22Rv1 (cell line): ENCODE results near the gene DYNLT5.
"Not testable (repeated sequence)": the region's sequence is repeated elsewhere in the genome, so short reads cannot be mapped to it uniquely, and the experiment has no call there.

ENCODE experiments used
- H3K27ac ChIP-seq: fragments of 450-650 bp; 2 replicates; pipeline ENCODE4 v1.5.1; 2017
- CTCF ChIP-seq: fragments of 450-650 bp; IDR thresholded peaks from 2 replicates; pipeline ENCODE4 v1.5.1; 2017; ENCODE audit warnings: mild to moderate bottlenecking
- ZFX ChIP-seq: fragments of 450-650 bp; IDR thresholded peaks from 2 replicates; pipeline ENCODE4 v1.6.1; 2017; ENCODE audit warnings: antibody characterized with exemption, borderline replicate concordance

DYNLT5 gene

GRCh38 chr1:66774438-66774837, 22.2 kb downstream of the DYNLT5 start:
- H3K27ac ChIP-seq = no peak overlapping the region
- no peak for TF ChIP-seq CTCF
- no peak for TF ChIP-seq ZFX

GRCh38 chr1:66775646-66776045, 23.4 kb downstream of the DYNLT5 start:
- no peak overlapping the region for H3K27ac ChIP-seq
- no peak for TF ChIP-seq ZFX
- TF ChIP-seq CTCF = no peak

GRCh38 chr1:66777831-66778230, 25.6 kb downstream of the DYNLT5 start:
- H3K27ac ChIP-seq = no peak overlapping the region
- TF ChIP-seq CTCF (no peak), ZFX (no peak)

GRCh38 chr1:66778266-66778665, 26.0 kb downstream of the DYNLT5 start:
- no peak overlapping the region for H3K27ac ChIP-seq
- no peak for TF ChIP-seq ZFX
- TF ChIP-seq CTCF = no peak

- no peak for TF ChIP-seq CTCF
- no peak for TF ChIP-seq ZFX
These were observed 26.7 kb downstream of the DYNLT5 start for GRCh38 chr1:66778969-66779368.

GRCh38 chr1:66779475-66780078, 27.3 kb downstream of the DYNLT5 start:
- no peak for TF ChIP-seq CTCF
- TF ChIP-seq ZFX = no peak
- H3K27ac ChIP-seq = no peak overlapping the region

More at GRCh38 chr1:66778969-66779368, 26.7 kb downstream of the DYNLT5 start:
- H3K27ac ChIP-seq = no peak overlapping the region

GRCh38 chr1:66785800-66786199, 33.5 kb downstream of the DYNLT5 start:
- H3K27ac ChIP-seq = not testable (repeated sequence)

- TF ChIP-seq ZFX (no peak), CTCF (no peak)
- H3K27ac ChIP-seq = no peak overlapping the region
These were observed 35.4 kb downstream of the DYNLT5 start for GRCh38 chr1:66787641-66788040.
